H1 (cell line): ENCODE data around the gene RCSD1. TPM values are rescaled to one million over a fixed set of nuclear protein-coding genes. Genes with fewer than 3 reads are reported as not detected.

Experiments used
- ASH2L ChIP-seq: fragments of 200-600, 300-600 bp; sonication (generic); IDR thresholded peaks from one replicate; pipeline ENCODE4 v1.7.1; 2017; ENCODE audit warnings: low read length
- BCL11A ChIP-seq, 2 experiments: IDR thresholded peaks; one replicate each; pipeline ENCODE4 v1.6.1; 2011; ENCODE audit warnings: low read depth in 2 of 2, low read length in 2 of 2, mild to moderate bottlenecking in 2 of 2
- BRCA1 ChIP-seq: IDR thresholded peaks from 2 replicates; pipeline ENCODE4 v1.6.1; 2012; ENCODE audit warnings: low read depth, low read length, improper control_type of control experiment
- CBX5 ChIP-seq: fragments of 300-800, 300-1000 bp; sonication (generic); IDR thresholded peaks from 2 replicates; pipeline ENCODE4 v1.7.1; 2016; ENCODE audit warnings: antibody characterized with exemption, low read length, low read depth
- CHD2 ChIP-seq: IDR thresholded peaks from 2 replicates; pipeline ENCODE4 v1.6.1; 2012; ENCODE audit warnings: low read length, improper control_type of control experiment
- CTCF ChIP-seq, 3 experiments: IDR thresholded peaks; 1 replicate in 2 of 3; 2 replicates in 1 of 3; pipeline versions ENCODE4 v1.5.1 to v1.6.1; 2011; ENCODE audit warnings: low read length in 3 of 3, mild to moderate bottlenecking in 3 of 3, inconsistent platforms in 2 of 3, low read depth in 1 of 3, moderate library complexity in 1 of 3; ENCODE audit not compliant: insufficient read depth in 1 of 3; ENCODE audit errors: control extremely low read depth in 1 of 3
- GABPA ChIP-seq: IDR thresholded peaks from 2 replicates; pipeline ENCODE4 v1.6.1; 2011; ENCODE audit warnings: mild to moderate bottlenecking, low read length, moderate library complexity, borderline replicate concordance; ENCODE audit not compliant: insufficient read depth
- KDM1A ChIP-seq: fragments of 200-600, 300-600 bp; sonication (generic); IDR thresholded peaks from 2 replicates; pipeline ENCODE4 v1.7.1; 2016; ENCODE audit warnings: mild to moderate bottlenecking, low read length, borderline replicate concordance
- PHF8 ChIP-seq: fragments of 200-600 bp; sonication (generic); conservative IDR thresholded peaks from 2 replicates; pipeline ENCODE4 v1.7.1; 2012; ENCODE audit warnings: low read depth, mild to moderate bottlenecking, inconsistent platforms, low read length, moderate library complexity
- POLR2AphosphoS5 ChIP-seq: IDR thresholded peaks from 2 replicates; pipeline ENCODE4 v1.6.1; 2011; ENCODE audit warnings: low read depth, low read length
- RAD21 ChIP-seq, 2 experiments: IDR thresholded peaks in 1 of 2; conservative IDR thresholded peaks in 1 of 2; 2 replicates each; pipeline ENCODE4 v1.6.1; 2011; ENCODE audit warnings: low read depth in 2 of 2, low read length in 2 of 2, improper control_type of control experiment in 1 of 2, inconsistent platforms in 1 of 2, mild to moderate bottlenecking in 1 of 2, moderate library complexity in 1 of 2
- RXRA ChIP-seq: IDR thresholded peaks from 2 replicates; pipeline ENCODE4 v1.6.1; 2011; ENCODE audit warnings: low read depth, mild to moderate bottlenecking, low read length, moderate library complexity; ENCODE audit not compliant: insufficient read depth
- SAP30 ChIP-seq: fragments of 300-600 bp; sonication (generic); IDR thresholded peaks from 2 replicates; pipeline ENCODE4 v1.7.1; 2012; ENCODE audit warnings: low read length, moderate library complexity, mild to moderate bottlenecking, inconsistent platforms; ENCODE audit not compliant: insufficient read depth, insufficient replicate concordance
- SIN3A ChIP-seq, 2 experiments: IDR thresholded peaks in 1 of 2; conservative IDR thresholded peaks in 1 of 2; 2 replicates each; pipeline ENCODE4 v1.6.1; 2011 to 2012; ENCODE audit warnings: low read length in 2 of 2, improper control_type of control experiment in 1 of 2, low read depth in 1 of 2, mild to moderate bottlenecking in 1 of 2
- SIX5 ChIP-seq: IDR thresholded peaks from 2 replicates; pipeline ENCODE4 v1.6.1; 2011; ENCODE audit warnings: mild to moderate bottlenecking, low read depth, low read length
- SP4 ChIP-seq: IDR thresholded peaks from 2 replicates; pipeline ENCODE4 v1.6.1; 2012; ENCODE audit warnings: low read length, inconsistent platforms
- SRF ChIP-seq: IDR thresholded peaks from 2 replicates; pipeline ENCODE4 v1.6.1; 2011; ENCODE audit warnings: mild to moderate bottlenecking, low read depth, low read length, moderate library complexity
- TBP ChIP-seq: IDR thresholded peaks from 2 replicates; pipeline ENCODE4 v1.6.1; 2011; ENCODE audit warnings: low read depth, low read length, improper control_type of control experiment
- TEAD4 ChIP-seq: IDR thresholded peaks from 2 replicates; pipeline ENCODE4 v1.6.1; 2012; ENCODE audit warnings: low read depth, low read length, inconsistent platforms, mixed read lengths
- YY1 ChIP-seq: IDR thresholded peaks from 2 replicates; pipeline ENCODE4 v1.6.1; 2011; ENCODE audit warnings: low read depth, mild to moderate bottlenecking, low read length
- polyA plus RNA-seq, 7 experiments: library from polyadenylated mRNA; depleted of rRNA in 3 of 7; stranded (reverse) in 5 of 7; unstranded in 2 of 7; fragments of >200 nt in 5 of 7; fragments of 200-250 nt in 2 of 7; gene quantifications; 1 replicate in 5 of 7; 2 replicates in 1 of 7; 4 replicates in 1 of 7; pipeline versions ENCODE4 v1.2.1 to v1.2.3, GENCODE V29; 2011 to 2013; ENCODE audit warnings: missing spikeins in 2 of 7, mixed read lengths in 2 of 7
- total RNA-seq: library from RNA; stranded (reverse); fragmentation: NEBNext Ultra II Directional; extraction: Animal tissue kit (Norgen Biotek cat#: 25700); gene quantifications from 2 replicates; pipeline ENCODE4 v1.2.1, GENCODE V29; 2021
- TF ChIP-seq, protein P1 (sequence below): IDR thresholded peaks from 2 replicates; pipeline ENCODE4 v1.6.1; 2012; ENCODE audit warnings: inconsistent platforms

The RCSD1 gene
- total and polyA plus RNA-seq, 2 of the 8 experiments (the other 6 are each of a cell fraction or from before 2014, with no cell fraction given) = 0.47 to 0.69 TPM

GRCh38 chr1:167683641-167684502 is 53.8 kb downstream of the RCSD1 start (continued):
- TF ChIP-seq PHF8 (no peak), SIX5 (no peak), GABPA (no peak), TEAD4 (peak; percentile 77), CTCF (IDR thresholded peaks at IDR 0.05; ENCODE audit: control extremely low read depth in 1 of 3, insufficient read depth in 1 of 3, low read depth in 1 of 3, low read length in 3 of 3) (no peak), SP4 (no peak), SAP30 (no peak), YY1 (no peak), KDM1A (no peak), CBX5 (no peak), POLR2AphosphoS5 (no peak), TBP (0 out of 2 replicates have a peak, but pooled peaks have one; percentile 35), CHD2 (no peak), BRCA1 (no peak), ASH2L (peak; percentile 34), SRF (peak; percentile 91), BCL11A (IDR thresholded peaks at IDR 0.05; ENCODE audit: low read depth in 2 of 2, low read length in 2 of 2) (no peak), SIN3A (conservative IDR thresholded peaks at IDR 0.05 in 1 of 2, IDR thresholded peaks at IDR 0.05 in 1 of 2; ENCODE audit: low read depth in 1 of 2, low read length in 2 of 2) (0 out of 4 replicates have a peak, but pooled peaks of 1 of the 2 experiments have one; percentile 24), RXRA (no peak), RAD21 (IDR thresholded peaks at IDR 0.05 in 1 of 2, conservative IDR thresholded peaks at IDR 0.05 in 1 of 2; ENCODE audit: low read depth in 2 of 2, low read length in 2 of 2) (no peak)
- TF ChIP-seq, protein P1, sequence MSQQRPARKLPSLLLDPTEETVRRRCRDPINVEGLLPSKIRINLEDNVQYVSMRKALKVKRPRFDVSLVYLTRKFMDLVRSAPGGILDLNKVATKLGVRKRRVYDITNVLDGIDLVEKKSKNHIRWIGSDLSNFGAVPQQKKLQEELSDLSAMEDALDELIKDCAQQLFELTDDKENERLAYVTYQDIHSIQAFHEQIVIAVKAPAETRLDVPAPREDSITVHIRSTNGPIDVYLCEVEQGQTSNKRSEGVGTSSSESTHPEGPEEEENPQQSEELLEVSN = no peak
